Activated CD8-positive, alpha-beta memory T cell treated with anti-CD3 and anti-CD28 coated beads, Interleukin-2, amount 50 U/mL, for 4 hours (primary cell): Measurements from ENCODE around the gene ITGA11.

Experiments used
- DNase-seq: peaks from one replicate; pipeline ENCODE4 v3.0.0-alpha.2; 2020

The ITGA11 gene

DNA sequence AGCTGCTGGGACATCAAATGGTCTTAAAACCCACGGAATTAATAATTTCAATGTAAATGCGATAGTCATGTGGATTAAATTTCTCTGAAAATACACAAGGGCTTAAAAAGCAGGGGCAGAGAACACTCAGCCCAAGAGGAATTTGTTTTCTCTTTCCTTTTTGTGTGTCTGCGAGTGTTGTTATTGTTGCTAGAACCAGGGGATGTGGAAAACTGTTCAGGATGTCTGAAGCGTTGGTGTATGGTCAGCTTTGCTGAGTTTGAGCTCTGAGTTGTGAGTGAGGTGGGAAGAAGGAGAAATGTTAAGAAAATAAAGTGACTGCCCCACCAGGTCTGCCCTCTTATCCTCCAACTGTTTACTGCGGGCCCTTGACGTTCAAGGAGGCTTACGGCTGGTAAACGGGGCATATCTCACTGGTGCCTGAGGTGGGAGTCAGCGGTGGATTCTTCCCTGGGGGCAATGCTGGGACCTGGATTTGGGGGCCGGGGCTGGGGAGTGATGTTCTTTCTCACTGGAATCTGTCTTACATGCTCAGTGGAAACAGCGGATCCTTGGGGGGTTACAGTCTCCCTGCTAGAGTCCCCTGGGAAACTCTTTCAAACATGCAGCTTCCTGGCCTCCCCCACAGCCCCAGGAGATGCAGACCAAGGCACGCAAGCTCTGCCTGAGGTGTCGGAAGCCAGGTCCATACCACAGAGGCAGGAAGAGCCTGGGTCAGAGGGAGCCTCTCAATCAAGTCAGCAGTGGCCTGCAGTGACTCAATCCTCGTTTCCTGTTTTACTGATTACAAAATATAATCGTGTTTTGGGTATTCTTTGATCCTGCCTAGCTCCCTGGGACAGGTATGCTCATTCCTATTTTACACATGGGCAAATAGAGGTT is 41.8 kb downstream of the ITGA11 start:
- no peak for DNase-seq

DNA sequence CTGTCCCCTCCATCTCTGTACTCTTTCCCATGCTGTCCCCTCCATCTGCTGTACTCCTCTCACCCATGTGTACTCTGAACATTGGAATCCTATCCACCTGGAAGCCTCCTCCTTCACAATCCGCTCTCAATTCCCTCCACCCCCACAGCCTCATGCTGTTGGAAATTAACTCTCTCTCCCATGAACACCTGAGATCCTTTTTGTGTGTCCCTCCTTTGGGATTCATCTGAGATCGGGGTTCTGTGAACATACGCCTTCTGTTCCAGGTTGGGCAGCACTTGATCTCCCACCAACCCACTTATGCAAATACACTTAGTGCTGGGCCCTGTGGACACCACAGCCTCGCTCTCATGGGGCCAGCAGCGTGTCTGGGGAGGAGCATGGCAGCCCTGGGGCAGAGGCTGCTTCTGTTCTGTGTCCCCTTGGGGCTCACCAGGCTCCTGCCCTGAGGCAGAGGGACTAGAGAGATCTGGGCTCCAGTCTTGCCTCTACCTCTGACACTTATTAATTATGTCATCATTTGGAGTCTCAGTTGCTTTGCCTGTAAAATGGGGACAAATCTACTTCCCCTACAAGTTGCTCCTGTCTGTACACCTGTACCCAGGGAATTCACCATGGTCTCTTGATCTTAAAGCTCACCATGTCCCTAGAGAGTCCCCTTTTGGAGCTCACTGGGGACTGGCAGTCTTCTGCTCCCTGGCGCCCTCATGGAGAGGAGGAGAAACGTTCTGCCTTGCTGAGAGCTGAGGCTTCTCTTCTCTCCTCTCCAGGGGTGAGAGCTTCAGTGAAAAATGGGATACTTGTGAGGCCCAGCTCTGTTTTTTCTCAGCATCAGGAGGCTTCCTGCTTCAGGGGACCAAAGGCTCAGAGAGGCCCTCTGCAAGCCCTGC is 42.7 kb downstream of the ITGA11 start:
- DNase-seq = no peak

DNA sequence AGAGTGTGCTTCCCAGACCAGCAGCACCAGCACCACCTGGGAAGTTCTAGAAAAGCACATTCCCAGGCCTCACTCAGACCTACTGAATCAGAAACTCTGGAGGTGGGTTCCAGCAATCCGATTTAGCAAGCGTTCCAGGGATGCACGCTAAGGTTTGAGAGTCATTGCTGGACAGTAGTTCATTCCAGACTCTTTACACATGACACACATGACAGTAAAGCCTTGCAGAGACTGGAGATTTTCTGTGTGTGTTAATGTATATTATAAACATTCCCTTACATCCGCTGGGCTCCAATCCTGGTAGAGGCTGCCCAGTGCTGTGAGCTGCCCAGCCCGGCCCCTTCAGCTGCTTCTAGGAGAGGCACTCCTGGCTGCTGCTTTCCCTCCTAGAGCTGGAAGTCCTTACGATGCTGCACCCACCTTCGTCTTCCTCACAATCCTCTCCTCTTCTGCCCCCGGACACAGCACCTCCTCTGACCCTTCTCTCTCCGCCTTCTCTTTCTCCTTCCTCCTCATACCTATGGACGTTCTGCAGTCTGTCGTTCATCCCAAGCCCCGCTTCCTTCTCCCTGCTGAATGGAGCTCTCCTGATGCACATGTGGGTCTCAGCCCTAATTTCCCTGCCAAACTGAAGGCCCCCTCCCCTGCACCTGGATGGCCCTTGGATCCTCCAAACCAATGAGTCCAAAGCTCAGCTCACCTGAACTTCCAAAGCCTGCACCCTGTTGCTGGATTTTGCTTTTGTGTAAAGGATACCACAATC is 44.4 kb downstream of the ITGA11 start:
- no peak for DNase-seq

DNA sequence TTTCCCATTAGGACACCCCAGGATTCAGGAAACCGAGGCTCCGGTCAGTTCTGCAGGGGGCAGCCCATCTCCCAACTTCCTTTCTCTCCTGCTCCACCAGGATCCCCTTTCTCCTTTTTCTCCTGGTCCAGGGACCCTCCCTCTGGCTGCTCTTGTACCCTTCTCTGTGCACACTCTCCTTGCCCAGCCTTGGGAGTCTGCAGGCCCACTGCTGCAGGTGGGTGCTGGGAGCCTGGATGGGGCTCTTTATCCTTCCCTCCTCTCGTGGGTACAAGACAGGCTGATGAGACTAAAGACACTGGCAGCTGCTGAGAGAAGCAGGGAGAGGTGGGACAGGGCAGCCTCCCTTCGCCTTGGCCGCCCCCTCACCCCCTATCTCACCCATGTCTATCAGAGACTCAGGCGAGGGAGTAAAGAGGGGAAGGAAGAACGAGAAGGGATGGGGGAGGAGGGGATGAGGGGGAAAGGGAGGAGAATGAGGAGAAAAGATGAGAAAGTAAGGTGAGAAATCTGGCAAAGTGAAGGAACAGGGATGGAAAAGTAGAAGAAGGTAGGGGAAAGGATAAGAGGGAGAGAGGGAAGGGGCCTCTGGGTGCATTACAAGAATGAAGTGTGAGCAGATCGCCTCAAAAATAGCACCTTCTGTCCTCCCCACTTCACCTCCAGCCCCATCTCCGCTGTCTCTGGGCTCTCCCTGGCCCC is 45.2 kb downstream of the ITGA11 start:
- no peak for DNase-seq

DNA sequence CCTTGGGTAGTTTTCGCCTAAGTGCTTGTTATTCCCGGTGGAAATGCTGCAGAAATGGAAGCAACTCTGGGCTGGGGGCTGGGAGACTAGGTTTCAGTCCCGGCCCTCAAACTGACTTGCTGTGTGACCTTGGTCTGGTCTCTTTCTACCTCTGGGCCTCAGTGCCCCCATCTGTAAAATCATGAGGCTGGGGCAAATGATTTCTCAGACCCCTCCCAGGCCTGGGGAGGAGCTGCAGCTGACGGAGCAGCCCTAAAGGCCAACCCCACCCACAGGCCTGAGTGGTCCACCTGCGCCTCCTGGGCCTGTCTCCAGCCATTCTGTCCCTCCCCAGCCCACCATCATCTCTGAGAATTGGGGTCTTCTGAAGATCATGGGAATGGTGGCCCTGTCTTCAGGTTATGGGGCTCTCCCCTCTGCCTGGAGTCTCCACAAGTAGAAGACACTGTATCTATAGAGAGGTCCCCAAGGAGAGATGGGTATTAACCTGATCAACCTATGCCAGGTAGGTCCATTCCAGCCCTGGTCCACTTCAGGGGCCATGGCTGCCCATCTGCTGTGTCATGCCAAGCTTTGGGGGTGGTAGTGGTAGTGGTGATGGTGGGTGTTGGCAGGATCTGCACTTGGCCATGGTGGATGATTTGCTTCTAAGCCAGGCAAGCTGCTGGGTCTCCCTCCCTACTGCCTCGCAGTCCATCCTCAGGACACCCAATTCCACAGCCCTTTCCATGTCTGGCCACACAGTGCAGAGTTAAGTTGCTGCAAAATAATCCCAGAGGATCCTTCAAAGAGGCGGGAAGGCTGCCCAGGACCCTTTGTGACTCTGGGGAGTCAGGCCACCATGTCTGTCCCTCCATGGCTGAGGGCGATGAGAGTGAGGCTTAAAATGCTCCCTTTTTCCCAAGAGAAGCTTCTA is 46.0 kb downstream of the ITGA11 start:
- no peak for DNase-seq

DNA sequence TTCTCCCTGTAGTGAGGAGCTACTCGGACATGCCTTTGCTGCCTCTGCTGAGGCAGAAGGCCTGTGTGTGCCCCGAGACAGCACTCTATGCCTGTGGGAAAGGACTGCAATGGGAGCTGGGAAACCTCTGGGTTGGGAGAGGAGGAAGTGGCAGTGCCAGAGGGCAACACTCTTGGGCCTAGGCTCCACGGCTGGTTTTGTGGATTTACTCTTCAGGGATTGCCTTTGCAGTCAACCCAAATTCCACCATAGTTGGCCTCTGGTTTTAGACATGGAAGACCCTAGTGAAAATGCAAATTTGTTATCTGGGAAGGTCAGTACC is 46.8 kb downstream of the ITGA11 start:
- no peak for DNase-seq

DNA sequence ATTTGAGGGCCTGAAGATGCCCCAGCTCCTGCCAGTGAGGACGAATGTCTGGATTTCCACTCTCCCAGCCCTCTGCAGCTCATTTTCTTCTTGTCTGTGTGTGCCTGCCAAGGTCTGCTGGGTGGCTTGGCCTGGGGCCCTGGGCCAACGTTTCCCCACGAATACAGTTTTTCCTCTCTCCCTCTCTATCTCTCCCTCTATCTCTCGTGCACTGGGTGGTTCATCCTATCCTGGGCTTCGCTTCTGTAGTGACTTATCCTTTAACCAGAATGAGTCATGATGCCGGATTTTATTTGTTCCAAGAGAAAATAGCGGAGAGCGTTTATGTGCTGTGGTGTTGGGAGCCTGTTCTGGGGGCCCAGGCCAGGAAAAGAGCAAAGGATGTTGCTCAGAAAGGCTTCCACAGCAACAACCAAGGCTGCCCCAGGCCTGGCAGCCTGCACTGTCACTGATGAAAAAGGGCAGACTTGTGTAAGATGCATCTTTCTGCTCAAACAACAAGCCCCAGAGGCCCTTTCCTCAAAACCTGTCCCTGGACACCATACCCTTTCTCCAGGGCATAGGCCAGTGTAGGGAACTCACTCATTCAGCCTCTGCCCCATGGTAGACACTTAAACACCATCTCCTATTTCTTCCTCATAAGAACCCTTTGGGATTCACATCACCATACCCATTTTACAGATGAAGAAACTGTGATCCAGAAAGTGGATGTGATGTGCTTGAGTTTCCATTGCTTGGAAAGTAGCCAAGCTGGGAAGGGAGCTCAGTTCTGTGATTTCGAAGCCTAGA is 47.3 kb downstream of the ITGA11 start:
- no peak for DNase-seq

DNA sequence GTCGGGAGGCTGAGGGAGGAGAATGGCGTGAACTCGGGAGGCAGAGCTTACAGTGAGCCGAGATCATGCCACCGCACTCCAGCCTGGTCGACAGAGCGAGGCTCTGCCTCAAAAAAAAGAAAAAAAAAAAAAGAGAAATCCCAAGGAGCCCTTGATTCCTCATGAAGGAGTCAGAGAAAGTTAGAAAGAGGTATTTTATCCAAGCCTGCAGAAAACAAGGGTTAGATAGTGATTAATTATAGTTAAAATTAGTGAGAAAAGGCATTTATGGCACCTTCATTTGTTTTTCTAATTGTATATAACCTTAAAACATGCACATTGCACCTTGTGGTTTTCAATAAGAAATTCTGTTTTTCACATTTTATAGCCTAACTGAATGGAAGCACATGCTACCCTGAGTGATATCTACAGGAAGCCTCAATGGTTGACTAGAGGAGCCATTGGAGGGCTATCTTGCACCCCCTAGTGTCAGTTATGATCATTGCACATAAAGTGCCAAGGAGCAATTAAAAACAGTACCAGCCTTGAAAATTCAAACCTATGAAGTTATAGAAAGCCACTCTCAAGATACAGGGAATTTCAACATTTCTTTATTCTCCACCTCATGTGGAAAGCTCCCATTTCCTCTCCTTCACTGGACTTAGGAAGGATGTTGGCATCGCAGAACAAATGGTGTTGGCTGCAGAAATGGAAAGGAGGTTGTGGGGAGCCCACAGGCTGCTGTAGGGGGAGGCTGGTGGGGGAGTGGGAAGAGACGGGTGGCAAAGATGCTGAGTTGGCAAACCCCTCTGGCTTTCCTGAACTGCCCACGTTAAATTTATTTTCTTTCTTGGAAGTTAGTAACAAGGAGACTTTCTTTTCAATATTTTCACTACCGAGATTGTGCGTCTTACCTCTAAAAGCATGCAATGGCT is 48.5 kb downstream of the ITGA11 start:
- DNase-seq = peak; percentile 28

DNA sequence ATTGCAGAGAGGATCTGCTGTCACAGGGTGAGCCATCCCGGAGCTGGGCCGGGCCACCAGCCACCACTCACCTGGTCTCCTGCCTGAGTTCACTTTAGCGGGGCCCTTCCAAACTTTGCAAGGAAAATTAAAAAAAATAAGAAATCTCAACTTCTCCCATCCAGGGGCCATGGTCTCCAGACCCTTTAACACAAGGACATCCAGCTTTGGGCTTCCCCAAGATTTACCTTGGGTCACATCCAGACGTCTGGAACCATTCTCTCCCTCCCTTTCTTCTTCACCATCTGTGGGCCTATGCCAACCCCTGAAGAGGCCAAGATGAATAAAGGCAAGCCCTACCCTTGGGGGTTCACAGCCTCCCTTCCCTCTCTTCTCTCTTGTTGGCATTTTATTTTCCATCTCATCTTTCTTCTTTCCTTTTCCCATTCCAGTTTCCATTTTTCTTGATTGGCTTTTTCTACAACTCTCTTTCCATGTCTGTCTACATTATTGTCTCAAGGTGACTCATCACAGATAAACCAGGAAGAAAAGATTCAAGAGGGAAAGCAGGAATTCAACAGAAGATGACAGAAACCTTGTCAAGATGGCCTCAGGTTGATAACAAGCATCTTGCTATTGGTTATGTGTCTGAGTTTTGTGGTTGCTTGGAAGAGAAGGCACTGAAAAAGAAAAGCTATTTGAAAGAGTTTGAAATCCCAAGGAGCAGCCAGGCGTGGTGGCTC is 49.5 kb downstream of the ITGA11 start:
- no peak for DNase-seq

DNA sequence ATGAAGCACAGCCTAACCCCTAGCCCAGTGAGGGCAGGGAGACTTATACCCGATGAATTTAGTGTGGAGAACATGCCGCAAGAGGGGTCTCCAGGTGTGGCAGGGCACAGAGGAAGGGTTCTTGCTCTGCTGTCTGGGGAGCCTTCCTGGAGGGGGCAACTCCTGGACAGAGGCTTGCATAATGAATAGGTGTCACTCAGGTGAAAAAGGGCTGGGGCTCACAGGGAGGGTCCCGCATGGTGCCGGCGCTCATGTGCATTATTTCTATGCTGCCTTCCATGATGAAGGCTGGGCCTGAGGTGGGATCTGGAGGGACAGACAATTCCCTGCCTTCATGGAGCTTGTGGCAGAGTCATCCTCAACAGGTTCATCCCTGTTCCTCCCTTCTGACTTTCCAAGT is 51.5 kb downstream of the ITGA11 start:
- DNase-seq = no peak

DNA sequence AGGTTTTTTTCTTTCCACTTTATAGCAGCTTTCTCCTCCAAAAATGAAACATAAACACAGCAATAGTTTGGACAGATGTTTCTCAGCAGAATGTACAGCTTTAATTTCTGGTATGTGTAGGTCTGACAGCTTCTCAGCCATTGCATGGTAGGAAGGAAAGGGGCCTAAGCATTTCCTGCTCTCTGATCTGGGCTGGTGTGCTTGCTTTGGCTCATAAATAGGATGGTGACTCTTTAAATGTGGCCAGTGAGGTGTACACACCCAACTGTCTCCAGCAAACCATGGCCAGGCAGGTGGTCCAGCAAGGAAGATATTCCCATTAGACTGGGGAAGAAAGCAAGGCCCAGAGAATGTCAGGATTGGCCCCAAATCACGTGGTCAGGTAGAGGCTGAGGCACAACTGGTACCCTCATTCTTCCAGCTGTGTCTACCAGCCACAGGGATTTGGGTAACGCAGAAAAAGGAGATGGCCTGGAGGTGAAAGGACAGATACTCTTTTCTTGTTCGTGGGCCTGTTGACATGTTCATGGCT is 52.1 kb downstream of the ITGA11 start:
- no peak for DNase-seq

DNA sequence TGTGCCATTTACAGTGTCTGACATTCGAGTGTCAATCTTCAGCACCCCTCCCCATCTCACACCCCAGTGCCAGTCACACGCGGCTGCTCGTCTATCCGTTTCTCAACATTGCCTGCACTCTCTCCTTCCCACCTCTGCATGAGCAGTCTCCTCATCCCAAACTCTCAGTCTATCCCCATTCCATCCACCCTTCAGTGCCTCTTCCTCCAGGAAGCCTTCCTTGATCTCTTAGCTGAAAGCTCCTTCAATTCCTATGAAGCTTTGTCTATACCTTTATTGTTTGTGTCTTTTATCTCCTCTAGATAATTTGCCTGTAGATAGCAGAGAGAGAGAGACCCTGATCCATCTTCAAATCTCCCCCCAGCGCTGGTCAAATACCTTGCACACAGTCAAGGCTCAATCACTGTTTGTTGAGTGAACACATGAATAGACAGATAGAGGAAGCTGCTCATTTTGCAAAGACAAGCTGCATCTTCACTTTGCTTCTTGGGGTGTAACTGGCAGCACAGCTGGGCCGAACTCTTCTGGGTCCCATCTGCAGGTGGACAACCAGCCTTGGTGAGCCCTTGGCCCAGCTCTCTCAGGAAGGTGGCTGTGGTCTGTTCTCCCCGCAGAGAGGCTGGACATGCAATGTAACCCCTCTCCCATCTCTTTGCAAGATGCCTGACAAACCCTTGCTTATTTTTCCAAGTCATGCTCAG is 52.8 kb downstream of the ITGA11 start:
- no peak for DNase-seq

DNA sequence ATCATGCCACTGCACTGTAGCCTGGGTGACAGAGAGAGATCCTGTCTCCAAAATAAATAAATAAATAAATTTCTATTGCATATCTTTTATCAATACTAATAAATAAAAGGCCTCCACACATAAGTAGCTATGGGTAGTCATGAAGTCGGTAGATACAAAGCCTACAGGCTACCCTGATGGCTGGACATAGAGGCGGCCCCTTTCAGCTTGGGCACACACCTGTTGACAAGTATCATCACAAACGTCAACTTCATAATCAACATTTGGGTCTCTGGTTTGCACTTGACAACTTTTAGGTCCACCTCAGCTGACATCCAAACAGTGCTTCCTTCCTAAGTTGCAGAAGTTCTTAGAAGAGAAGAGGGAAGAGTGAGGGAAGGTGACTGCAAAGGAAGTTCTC is 53.4 kb downstream of the ITGA11 start:
- DNase-seq = no peak

DNA sequence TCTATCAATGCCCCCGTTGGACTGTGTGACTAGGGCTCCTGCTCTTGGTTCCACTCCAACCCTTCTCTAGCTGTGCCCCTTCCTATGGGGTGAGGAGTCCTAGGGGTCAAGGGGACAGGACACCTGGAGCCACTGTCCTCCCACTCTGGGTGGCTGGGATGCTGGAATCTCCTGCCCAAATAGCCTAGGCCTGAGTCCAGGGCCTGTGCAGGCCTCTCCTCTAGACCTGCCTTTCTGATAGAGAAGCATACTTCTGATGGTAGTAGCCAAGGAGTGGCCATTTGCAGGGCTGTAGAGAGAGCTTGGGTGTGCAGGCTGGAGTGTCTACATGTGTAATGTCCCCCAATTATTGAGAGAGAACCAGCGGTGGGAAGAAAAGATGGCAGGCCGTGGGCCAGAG is 54.2 kb downstream of the ITGA11 start:
- DNase-seq = no peak

DNA sequence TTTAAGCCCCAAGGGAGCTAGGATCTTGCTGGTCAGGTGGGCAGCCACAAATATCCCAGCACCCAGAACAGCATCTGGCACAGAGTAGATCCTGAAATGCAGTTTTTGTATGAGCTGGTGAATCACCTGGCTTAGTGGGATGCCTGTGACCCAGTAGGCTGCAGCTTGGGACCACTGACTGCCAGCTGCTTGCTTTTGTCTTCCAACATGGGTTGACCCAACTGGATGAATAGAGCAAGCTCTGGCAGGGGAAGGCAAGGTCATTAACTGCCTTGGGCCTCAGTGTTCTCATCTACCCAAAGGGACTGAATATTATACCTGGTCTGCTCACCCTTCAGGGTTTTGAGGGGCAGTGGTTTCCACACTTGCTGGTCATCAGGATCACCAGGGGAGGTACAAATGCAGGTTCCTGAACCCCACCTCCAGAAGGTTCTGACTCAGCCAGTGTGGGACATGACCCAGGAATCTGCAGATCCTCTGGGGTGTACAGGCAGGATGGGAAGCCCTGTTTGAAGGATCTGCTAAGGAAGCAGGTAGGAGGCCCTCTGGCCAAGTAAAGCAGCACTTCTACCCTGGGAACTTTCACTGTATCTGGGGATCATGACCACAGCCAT is 55.4 kb downstream of the ITGA11 start:
- no peak for DNase-seq

DNA sequence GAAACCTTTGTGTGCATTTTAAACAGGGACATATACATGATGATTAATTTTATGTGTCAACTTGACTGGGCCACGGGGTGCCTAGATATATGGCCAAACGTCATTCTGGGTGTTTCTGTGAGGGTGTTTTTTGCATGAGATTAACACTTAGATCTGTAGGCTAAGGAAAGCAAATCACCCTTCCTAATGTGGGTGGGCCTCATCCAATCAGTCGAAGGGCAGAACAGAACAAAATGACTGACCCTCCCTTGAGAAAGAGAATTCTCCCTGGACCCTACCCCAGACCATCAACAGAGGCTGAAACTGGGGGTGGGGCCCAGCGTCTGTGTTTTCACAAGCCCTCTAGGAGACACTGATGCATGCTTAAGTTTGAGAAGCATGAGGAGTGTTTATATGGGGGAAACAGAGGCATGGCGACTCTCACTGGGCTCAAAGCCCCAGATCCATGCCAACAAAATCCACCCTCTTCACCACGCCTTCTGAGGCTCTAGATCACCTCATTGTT is 56.2 kb downstream of the ITGA11 start:
- no peak for DNase-seq

DNA sequence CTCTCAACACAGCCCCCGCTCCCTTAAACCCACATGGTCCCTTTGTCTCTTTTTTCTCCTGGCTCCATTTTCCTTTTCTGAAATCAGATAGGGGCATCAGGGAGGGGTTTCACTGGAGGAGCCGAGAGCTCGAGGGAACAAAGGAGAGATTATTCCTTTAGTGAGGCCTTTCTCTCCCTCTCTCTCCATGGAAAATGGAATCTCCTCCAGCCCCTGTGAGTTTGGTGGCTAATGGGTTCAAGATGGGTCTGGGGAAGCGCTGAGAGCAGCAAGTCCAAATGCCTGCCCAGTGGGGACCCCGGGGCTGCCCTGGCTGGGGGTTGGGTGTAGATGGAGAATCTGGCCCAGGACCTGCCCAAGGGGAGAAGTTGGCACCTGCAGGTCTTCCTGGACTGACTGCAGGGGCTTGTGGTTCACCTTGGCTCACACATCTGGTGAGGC is 56.8 kb downstream of the ITGA11 start:
- DNase-seq = no peak
